Activated naive CD4-positive, alpha-beta T cell treated with Interleukin-2 at 50 U/mL for 16 hours (primary cell): ENCODE results near the gene DMBT1.
"Not testable (repeated sequence)": the region's sequence is repeated elsewhere in the genome, so short reads cannot be mapped to it uniquely, and the experiment has no call there.

ENCODE experiments used
- DNase-seq: peaks from one replicate; pipeline ENCODE4 v3.0.0-alpha.2; 2020

Gene DMBT1

DNA sequence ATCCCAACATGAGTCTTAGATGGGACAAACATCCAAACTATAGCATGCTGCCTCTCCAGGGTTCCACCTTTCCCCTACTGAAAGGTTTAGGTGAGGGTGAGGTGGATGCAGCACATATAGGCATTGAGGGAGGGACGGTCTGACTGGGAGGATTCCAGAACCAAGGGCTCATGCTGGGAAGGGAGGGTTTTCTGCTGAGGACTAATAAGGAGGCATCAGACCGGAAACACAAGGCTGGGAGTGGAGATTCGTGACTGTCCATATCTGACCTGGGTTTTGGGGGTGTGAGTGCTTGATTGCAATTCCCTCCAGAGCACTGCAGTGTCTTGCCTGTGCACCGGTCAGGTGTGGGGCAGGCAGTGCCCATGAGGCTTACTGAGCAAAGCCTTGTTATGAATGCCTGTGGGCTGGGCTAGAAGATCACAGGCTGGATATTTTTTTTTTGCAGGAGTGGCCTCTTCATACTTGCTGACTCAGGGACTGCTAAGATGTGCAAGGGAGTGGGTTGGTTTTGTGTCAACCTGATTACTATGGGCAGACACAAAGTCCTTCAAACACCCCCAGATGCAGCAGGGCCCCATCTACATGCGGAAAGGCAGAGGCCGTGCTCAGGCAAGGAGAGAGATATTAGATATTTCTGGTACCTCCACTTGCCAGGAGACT, 26.7 kb downstream of the DMBT1 start:
- DNase-seq, result no peak

DNA sequence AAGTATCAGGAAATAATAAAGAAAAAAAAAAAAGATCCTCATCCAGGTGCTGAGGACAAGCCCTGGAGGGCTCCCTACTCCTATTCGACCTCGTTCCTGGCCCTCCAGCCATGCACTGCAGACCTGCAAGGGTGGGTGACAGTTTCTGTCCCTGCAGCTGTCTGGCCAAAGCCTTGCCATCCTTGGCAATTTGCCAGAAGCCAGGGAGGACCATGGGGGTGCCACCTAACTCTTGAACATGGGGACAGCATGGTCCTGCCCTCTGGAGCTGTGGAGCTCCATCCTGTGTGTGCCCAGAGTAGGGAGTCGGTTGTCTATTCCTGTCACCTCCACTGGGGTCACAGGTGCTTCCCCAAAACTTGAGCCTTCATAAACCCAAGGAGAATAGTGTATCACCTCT, 27.8 kb downstream of the DMBT1 start:
- no peak for DNase-seq

DNA sequence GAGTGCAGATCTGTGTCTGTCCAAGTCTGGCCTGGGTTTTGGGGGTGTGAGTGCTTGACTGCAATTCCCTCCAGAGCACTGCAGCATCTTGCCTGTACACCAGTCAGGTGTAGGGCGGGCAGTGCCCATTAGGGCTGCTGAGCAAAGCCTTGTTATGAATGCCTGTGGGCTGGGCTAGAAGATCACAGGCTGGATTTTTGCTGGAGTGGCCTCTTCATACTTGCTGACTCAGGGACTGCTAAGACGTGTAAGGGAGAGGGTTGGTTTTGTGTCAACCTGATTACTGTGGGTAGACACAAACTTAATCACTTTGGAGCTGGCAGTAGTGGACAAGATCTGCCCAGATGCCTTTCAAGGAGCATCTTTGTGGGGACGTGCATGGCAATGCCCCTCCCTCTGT, 29.6 kb downstream of the DMBT1 start:
- DNase-seq, result no peak

DNA sequence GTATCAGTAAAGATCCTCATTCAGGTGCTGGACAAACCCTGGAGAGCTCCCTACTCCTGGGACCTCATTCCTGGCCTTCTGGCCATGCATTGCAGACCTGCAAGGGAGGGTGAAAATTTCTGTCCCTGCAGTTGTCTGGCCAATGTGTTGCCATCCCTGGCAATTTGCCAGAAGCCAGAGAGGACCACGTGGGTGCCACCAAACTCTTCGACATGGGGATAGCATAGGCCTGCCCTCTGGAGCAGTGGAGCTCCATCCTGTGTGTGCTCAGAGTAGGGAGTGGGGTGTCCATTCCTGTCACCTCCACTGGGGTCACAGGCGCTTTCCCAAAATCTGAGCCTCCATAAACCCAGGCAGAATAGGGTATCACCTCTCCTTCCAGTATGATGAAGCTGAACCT, 31.2 kb downstream of the DMBT1 start:
- DNase-seq, result no peak

DNA sequence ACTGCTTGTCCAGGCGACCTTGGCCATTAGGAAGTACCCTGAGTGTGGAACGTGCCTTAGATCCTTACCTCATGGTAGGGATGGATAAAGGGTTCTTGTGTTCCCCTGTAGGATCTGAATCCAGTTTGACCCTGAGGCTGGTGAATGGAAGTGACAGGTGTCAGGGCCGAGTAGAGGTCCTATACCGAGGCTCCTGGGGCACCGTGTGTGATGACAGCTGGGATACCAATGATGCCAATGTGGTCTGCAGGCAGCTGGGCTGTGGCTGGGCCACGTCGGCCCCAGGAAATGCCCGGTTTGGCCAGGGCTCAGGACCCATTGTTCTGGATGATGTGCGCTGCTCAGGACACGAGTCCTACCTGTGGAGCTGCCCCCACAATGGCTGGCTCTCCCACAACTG, 31.6 kb downstream of the DMBT1 start:
- no peak for DNase-seq

DNA sequence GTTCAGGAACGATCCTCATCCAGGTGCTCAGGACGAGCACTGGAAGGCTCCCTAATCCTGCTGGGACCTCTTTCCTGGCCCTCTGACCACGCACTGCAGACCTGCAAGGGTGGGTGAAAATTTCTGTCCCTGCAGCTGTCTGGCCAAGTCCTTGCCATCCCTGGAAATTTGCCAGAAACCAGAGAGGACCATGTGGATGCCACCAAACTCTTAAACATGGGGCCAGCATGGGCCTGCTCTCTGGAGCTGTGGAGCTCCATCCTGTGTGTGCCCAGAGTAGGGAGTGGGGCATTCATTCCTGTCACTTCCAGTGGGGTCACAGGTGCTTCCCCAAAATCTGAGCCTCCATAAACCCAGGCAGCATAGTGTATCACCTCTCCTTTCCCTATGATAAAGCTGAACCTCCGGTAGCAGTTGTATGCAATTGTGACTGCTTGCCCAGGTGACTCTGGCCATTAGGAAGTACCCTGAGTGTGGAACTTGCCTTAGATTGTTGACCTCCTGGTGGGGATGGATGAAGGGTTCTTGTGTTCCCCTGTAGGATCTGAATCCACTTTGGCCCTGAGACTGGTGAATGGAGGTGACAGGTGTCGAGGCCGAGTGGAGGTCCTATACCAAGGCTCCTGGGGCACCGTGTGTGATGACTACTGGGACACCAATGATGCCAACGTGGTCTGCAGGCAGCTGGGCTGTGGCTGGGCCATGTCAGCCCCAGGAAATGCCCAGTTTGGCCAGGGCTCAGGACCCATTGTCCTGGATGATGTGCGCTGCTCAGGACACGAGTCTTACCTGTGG, 57.1 kb downstream of the DMBT1 start:
- no peak for DNase-seq

DNA sequence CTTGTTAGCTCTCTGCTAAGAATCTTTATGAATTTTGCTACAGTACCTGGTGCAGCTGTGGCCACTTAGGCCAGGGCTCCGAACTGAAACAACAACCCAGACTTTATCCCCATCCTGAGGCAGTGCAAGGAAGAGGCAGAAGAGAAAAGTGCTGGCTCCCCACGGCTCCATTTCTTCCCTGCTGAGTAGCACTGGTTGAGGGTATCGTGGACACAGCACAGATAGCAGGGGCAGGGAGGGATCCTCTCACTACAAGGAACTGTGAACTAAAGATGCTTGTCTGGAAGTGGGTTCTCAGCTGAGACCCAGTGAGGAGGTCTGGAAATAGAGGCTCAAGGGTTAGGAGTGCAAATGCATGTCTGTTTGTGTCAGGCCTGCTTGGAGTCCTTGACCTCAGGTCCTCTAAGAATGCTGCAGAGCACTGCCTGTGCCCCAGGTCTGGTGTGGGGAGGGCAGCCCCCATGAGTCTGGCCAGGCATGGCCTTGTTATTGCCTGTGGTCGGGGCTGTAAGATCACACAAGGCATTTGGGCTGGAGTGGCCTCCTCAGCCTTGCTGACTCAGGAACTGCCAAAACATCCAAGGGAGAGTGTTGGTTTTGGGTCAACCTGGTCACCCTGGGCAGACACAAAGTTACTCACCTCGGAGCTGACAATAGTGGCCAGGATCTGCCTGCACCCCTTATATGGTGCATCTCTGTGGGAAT, 58.1 kb downstream of the DMBT1 start:
- DNase-seq, result no peak

DNA sequence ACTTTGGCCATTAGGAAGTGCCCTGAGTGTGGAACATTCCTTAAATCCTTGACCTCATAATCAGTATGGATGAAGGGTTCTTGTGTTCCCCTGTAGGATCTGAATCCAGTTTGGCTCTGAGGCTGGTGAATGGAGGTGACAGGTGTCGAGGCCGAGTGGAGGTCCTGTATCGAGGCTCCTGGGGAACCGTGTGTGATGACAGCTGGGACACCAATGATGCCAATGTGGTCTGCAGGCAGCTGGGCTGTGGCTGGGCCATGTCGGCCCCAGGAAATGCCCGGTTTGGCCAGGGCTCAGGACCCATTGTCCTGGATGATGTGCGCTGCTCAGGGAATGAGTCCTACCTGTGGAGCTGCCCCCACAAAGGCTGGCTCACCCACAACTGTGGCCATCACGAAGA, 60.4 kb downstream of the DMBT1 start:
- DNase-seq, result not testable (repeated sequence)

DNA sequence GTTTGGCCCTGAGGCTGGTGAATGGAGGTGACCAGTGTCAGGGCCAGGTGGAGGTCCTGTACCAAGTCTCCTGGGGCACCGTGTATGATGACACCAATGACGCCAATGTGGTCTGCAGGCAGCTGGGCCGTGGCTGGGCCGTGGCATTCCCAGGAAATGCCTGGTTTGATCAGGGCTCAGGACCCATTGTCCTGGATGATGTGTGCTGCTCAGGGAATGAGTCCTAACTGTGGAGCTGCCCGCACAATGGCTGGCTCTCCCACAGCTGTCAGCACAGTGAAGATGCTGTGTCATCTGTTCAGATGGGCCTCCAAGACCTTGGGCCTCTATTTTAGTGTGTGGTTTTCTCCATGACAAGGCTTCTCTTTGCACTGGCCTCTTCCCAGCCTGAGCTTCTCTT, 64.0 kb downstream of the DMBT1 start:
- DNase-seq, result no peak

DNA sequence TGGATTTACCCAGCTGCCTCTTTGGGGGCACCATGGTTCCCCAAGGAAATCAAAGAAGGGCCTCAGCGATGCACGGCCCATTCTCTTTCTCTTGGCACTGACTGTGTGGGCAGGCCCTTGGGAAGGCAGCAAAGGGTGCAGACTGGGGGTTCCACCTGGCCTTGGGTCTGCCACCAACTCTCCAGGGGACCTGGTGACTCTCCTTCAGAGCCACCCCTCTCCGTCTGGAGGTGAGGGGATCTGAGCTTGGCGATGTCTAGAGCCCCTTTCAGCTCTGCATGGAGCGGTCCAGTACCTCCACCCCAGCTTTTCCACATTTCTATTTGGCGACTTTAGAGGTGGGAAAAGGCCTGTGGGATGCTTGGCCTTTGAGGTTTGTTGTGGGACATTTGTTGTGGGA, 70.0 kb downstream of the DMBT1 start:
- no peak for DNase-seq

DNA sequence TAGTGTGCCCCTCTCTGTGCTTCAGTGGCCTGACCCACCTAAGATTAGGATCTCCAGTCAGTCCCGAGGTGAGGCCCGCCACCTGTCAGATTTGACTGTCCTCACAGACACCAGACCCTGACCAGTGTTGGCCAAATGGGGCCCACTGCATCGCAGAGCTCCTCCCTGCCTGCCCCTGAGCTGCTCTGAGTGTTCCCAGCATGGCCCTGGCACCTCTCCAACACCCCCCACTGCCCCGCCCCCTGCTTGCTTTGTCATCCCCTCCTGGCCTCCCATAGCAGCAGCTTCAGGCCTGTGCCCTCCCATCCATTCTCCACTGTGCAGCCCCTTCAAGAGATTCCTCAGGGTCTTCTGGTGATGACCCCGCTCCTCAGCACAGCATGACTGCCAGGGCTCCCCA, 71.5 kb downstream of the DMBT1 start:
- no peak for DNase-seq

DNA sequence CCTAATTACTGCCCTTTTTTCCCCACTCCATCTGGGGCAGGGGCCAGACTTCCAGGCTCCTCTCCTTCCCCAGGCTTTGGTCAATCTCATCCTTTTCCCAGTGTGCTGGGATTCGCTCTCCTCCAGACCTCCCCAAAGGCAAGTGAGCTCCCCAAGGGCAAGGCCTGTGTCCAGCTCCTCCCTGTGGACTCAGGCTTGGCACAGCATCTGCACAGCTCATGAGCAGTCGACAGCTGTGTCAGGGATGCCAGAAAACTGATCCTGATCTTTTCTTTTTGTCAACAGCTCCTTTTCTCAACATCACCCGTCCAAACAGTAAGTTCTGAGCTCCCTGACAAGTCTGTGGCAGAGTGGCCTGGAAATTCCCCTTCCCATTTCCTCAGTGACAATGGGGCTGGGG, 72.0 kb downstream of the DMBT1 start:
- DNase-seq, result no peak

DNA sequence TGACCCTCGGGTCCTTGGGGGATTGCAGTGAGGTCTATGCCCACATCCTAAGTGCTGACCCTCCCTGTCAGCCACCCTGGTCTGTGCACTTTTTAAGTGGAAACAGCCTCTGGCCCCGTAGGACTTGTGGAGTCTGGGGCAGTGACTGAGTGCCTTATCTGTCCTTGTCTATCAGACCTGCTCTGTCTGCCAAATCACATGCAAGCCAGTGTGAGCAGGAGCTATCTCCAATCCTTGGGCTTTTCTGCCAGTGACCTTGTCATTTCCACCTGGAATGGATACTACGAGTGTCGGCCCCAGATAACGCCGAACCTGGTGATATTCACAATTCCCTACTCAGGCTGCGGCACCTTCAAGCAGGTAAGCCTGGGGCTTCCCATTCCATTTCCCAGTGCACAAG, 76.4 kb downstream of the DMBT1 start:
- DNase-seq, result no peak

DNA sequence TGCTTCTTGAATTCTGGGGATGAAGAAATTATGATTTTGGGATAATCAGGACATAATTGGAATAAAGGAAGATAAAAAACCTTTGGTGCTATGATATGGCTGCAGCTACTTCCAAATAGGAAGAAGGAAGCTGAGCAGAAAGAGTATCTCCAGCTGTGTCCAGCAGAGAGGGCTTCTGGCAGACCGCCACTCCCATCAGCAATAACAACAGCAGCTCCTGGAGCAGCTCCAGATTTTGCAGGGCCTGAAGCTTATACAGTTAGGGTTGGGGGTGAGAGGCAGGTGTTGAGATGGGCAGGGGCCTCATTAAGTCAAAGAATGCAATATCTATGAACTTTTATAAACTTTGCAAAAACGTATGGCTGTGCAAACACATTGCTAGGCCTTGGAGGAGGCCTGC, 76.8 kb downstream of the DMBT1 start:
- DNase-seq, result no peak

DNA sequence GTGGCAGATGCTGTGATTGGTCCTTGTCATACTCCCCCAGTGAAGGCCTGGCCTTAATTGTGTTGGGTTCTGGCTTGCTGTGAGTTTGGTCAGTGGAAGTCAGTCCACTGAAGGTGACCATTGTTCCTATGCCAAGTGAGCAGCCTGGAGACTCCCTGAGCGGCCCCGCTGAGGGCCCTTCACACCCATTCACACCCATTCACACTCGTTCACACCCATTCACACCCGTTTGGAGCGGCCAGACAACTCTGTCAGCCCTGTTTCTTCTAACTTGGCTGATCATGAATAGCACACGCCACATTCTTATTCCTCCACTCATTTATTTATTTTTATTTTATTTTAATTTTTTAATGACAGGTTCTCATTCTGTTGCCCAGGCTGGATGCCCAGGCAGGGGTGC, 77.6 kb downstream of the DMBT1 start:
- DNase-seq, result no peak

DNA sequence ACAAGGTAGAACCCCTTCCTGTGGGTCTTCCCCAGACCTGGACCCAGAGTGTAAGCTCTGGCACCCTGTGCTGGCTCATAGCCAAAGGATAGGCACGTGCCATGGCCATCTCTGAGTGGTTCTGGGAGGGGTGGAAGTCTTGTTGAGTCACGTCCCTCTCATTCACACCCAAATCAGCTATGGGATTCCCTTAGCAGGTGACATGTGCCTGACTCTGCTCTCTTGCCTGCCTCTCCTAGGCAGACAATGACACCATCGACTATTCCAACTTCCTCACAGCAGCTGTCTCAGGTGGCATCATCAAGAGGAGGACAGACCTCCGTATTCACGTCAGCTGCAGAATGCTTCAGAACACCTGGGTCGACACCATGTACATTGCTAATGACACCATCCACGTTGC, 79.2 kb downstream of the DMBT1 start:
- DNase-seq, result no peak

DNA sequence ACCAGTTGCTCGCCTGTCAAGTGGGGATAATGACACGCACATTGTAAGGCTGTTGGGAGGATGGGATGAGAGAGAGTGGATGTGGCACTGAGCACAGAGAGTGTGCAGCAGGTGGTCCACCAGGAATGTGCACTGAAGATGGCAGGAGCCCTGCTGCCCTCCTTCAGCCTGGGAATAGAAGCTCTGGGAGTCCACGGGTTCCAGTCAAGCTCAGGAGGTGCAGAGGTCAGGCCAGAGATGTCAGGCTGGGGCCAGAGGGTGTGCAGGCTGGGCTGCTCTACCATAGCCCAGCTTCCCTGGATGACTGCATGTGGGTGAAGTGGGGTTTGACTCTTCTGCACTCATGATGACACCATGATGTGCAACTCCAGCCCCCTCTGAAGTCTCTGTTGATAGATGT, 80.4 kb downstream of the DMBT1 start:
- no peak for DNase-seq

DNA sequence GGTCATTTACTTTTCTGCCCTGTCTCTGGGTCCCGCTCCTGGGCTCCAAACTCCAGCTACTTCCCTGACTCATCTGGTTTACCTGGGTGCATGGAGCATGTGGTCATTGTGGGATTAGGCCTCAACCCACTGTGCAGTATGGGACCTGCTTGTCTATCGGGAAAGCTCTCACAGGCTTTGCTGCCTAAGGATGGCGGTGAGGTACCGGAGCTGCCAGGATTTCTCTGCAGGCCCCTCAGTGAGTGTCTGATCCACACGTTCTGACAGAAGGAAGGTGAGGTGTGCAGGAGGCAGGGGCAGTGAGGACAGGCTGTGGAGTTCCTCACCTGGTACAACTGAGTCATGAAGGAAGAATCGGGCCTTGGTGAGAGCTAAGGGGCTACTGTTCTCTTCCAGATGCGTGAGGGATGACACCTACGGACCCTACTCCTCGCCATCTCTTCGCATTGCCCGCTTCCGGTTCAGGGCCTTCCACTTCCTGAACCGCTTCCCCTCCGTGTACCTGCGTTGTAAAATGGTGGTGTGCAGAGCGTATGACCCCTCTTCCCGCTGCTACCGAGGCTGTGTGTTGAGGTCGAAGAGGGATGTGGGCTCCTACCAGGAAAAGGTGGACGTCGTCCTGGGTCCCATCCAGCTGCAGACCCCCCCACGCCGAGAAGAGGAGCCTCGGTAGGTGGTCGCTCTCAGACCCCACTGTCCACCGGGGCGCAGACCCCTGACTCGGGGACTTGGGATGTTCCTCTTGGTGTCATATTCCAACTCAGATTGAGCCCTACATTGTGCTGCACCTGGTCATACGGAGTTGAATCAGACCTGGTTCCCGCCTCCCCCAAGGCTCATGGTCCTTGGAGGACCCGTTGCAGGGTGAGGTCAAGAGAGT, 82.4 kb downstream of the DMBT1 start:
- no peak for DNase-seq

DNA sequence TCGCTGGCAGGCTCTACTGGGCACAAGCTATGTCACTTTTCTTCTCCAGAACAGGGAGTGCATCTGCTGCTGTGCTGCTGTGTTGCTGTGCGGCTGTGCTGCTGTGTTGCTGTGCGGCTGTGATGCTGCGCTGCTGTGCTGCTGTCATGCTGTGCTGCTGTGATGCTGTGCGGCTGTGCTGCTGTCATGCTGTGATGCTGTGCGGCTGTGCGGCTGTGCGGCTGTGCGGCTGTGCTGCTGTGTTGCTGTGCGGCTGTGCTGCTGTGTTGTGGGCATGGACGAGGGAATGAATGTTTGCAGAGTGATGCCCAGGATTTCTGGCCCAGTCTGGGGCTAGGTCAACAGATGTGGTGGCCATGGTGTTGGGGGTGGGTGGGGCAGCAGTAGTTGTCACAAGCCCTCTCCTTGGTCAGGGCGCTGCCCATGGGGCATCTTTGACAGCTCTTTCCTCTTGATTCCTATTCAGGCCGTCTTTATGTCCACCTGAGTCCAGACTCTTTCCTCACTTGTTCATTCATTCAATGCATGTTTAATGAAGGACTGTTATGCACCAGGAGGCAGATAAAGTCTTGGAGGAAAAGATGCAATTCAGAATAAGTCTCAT, 83.5 kb downstream of the DMBT1 start:
- no peak for DNase-seq

DNA sequence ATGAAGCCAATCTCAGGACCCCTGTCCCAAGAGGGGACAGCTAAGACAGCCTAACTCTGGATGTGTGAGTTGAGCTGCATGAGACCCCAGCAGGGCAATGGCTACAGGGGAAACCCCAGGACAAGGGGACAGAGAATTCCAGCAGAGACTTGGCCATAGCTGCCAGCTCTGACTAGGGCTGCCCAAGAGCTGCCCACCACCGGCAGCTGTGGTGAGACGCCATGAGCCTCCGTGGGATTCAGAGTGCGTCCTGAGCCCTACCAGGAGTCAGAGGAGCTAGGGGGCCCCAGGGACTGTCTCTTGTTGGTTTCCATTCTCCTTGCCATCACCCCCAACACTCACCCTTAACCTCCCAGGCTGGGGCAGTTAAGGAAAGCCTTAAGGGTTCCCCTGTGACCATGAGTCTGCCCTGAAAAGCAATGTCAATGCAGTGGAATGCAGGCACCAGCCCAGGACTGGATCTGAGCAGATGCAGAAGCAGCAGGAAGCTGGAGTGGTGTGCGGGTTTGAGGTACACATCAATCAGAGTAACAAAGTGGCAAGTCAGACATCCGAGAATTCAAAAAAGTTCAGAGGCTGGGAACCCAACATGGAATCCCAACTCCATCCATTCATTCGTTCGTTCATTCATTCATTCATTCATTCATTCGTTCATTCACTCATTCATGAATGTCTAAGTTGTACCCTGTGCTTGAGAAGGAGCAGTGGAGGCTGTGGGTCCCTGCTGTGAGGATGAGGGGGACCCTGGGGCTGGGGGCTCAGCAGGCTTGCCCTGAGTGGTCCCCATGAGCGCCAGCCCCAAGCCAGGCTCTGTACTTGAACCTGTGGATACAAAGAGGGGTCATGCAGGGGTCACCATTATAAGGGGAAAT, 86.2 kb downstream of the DMBT1 start:
- no peak for DNase-seq

DNA sequence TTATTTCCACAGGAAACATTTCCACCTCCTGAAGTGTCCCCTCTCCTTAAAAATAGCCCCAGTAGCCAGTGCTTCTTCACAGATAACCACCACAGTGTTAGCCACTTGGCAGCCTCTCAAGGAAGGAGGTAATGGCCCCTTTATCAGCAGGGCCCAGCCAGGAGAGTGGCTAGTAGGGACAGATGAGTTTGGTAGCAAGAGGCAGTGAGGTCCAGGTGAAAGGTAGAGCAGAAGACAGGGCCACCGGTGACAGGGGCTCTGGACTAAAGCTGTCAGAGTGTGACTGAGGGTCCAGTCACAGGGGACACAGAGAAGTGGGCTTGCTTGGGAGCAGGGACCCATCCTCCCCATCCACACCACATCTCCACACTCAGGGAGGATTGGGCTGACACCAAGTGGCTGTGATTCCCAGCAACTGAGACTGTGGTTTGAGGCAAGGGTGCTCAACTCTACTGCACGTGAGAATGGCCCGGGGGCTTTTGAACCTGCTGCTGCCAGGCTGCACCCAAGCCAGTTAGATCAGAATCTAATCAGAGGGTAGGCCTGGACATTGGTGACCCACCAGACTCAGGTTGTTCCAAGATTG, 86.9 kb downstream of the DMBT1 start:
- no peak for DNase-seq
